RWPE1 (cell line): Measurements from ENCODE around the gene PSME2.

Experiments
- CTCF ChIA-PET: fragments of 350-600 bp; sonication (Branson Sonifier 250); formaldehyde crosslinking; extraction: SDS; loops from one replicate; lab custom pipeline; 2021; lab: Yijun Ruan, JAX
- POLR2A ChIA-PET: fragments of 400-600 bp; formaldehyde crosslinking; extraction: SDS; loops from one replicate; lab custom pipeline; 2020; ENCODE audit warnings: antibody characterized with exemption; ENCODE audit not compliant: low non-redundant PET; lab: Yijun Ruan, JAX
- DNase-seq: peaks from one replicate; pipeline ENCODE4 v3.0.0; 2012; ENCODE audit warnings: low spot score
- H3K27ac ChIP-seq: fragments of 450-650 bp; 2 replicates; pipeline ENCODE4 v1.5.1; 2017
- TF ChIP-seq, protein P1 (sequence below): fragments of 450-650 bp; conservative IDR thresholded peaks from 2 replicates; pipeline ENCODE4 v1.5.1; 2017; ENCODE audit warnings: low read depth, mild to moderate bottlenecking

PSME2 gene

DNA sequence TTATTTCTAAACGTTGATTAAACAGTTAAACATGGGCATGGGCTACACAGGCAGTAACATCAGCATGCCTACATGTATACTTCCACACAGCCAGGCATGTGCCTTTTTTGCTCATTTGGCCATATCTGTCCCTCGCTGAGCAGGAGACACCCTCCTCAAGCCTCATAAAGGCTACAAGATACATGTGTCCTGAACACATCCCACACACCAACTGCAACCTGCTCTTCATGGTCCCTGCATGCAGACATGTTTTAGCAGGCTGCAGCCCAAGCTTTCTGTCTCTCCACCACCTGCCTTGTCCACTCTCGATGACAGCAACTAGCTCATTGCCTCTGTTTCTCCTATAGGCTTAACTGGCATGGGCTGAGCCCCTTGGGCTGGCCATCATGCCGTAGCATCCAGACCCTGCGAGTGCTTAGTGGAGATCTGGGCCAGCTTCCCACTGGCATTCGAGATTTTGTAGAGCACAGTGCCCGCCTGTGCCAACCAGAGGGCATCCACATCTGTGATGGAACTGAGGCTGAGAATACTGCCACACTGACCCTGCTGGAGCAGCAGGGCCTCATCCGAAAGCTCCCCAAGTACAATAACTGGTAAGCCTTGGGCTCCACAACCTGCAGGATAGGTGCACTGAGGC lies 49.7 kb downstream of the PSME2 start:
- peak overlapping the region; percentile 88 for H3K27ac ChIP-seq
- ChIA-PET CTCF (interaction anchor here (1.4 kb wide), 1 partner anchor 12 kb away, joined by 4 read pairs; no protein-coding TSS in a partner anchor), POLR2A (interaction anchor here (0.7 kb wide), 2 partner anchors 12 to 202 kb away, joined by 3 to 5 read pairs; no protein-coding TSS in a partner anchor)
- DNase-seq = no peak
- TF ChIP-seq, protein P1, sequence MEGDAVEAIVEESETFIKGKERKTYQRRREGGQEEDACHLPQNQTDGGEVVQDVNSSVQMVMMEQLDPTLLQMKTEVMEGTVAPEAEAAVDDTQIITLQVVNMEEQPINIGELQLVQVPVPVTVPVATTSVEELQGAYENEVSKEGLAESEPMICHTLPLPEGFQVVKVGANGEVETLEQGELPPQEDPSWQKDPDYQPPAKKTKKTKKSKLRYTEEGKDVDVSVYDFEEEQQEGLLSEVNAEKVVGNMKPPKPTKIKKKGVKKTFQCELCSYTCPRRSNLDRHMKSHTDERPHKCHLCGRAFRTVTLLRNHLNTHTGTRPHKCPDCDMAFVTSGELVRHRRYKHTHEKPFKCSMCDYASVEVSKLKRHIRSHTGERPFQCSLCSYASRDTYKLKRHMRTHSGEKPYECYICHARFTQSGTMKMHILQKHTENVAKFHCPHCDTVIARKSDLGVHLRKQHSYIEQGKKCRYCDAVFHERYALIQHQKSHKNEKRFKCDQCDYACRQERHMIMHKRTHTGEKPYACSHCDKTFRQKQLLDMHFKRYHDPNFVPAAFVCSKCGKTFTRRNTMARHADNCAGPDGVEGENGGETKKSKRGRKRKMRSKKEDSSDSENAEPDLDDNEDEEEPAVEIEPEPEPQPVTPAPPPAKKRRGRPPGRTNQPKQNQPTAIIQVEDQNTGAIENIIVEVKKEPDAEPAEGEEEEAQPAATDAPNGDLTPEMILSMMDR = no peak

DNA sequence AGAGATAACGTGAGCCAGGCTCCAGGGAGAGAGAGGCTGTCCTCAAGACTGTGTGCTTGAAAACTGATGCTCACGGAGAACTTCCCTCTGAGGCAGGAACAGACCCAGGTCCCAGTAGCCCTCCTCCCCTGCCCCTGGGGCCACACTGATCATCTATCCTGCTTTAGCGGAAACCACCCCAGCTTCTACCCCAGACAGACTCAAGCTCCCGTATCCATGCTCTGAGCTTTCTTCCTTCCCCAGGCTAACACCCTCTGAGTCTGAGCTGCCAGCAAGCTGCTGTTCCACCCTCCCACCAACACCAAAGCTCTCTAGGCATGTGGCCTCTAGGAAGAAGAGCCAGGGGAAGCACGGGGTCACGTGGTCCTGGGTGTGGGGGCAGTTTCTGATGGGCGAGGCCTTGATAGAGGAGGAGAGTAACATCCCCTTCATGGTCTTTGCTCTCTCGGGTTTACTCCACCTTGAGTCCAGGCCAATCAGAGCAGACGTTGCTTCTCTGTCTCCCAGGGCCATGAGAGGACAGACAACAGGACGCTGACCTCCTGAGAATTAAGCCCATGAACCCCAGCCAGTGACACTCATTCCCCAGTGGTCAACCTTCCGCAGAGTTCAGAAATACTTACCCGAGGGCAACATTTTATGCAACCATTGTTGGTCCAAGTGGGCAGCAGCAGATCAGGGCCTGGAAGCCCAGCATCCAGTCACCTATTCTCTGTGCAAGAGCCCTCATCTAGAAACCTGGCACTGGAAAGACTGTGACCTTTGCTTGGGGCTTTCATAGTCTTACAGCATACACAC lies 50.9 kb downstream of the PSME2 start:
- DNase-seq = no peak
- H3K27ac ChIP-seq = peak overlapping the region; percentile 88
- POLR2A ChIA-PET = interaction anchor here (0.6 to 0.7 kb wide), 3 partner anchors 20 to 541 kb away, joined by 3 to 5 read pairs (median 4); no protein-coding TSS in a partner anchor

DNA sequence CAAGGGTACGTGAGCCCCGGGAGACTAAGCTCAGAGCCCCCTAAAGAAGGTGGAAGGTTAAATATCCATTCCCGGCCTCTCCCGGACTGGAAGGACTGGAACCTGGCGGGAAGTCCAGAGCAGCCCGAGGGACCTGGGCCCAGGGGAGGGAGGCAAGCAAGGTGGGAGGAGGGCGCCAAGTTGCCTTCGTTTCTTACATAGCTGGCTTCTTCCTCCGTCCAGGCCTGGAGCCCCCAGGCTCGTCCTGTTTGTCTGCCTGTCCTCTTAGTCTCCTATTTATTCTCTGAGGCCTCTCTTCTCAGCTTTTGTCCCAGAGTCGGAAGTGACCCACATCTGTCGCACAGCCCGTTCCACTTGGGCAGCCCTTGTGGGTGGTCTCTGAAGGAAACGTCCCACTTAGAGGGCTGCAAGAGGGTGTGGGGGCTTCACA lies 51.6 kb downstream of the PSME2 start:
- ChIA-PET CTCF (interaction anchor here (1.3 to 6.1 kb wide), 2 partner anchors 14 to 37 kb away, joined by 5 to 51 read pairs; no protein-coding TSS in a partner anchor), POLR2A (interaction anchor here (0.6 to 1.4 kb wide), 5 partner anchors 14 to 540 kb away, joined by 3 to 5 read pairs (median 4); no protein-coding TSS in a partner anchor)
- TF ChIP-seq, protein P1 = no peak
- no peak for DNase-seq
- H3K27ac ChIP-seq = peak overlapping the region; percentile 88

More for the DNA sequence above, 50.9 kb downstream of the PSME2 start:
- TF ChIP-seq, protein P1 = no peak
- CTCF ChIA-PET = interaction anchor here (1.3 to 6.1 kb wide), 2 partner anchors 13 to 38 kb away, joined by 5 to 51 read pairs; no protein-coding TSS in a partner anchor

DNA sequence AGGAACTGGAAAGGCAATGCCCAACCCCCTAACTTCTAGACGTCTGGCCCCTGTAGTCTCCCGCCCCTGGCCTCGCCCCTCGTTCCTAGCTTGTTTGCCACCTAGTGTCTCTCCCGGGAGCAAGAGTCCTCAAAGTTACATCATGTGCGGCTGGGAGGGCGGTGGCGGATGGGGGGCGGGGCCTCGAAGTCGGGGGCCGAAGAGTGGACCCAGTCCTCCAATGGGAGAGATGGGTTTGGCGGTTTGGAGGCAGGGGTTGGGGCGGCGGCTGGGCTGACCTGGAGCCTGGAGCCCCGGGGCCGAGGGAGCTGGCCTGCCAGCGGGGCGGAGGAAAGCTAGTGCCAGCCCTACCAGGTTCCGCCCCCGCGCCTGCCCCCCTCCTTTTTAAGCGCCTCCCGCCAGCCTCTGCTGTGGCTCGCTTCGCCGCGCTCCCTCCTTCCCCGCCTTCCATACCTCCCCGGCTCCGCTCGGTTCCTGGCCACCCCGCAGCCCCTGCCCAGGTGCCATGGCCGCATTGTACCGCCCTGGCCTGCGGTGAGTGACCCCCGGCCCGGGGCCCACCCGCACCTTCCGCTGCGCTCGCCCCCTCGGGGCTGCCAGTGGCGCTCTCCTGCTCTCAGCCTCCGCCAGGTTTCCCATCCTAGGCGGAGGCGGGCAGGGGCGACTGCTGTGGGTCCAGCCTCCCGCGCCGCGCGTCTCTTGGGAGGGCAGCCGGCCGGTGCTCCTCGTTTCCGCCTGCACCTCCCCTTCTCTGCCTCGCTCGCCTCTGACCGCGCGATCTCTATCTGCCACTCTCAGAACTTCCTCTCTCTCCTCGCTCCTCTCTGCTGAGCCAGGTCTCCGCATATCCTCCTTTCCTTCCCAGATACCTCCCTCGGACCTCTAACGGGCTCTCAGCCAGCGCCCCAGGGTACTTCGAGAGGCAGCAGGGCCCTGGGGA lies 52.2 kb downstream of the PSME2 start, which contains the start of gene PCK2:
Gene PCK2, plus strand, starts transcription at position 411 of the 940 bp plus-strand sequence. Its CDS starts 95 bp downstream, at position 506.
- DNase-seq = peak; percentile 97
- TF ChIP-seq, protein P1 = no peak
- ChIA-PET CTCF (interaction anchor here (0.6 to 6.1 kb wide), 5 partner anchors 15 to 271 kb away, joined by 3 to 51 read pairs (median 4); no protein-coding TSS in a partner anchor), POLR2A (interaction anchor here (0.6 to 1.4 kb wide), 6 partner anchors 15 to 539 kb away, joined by 3 to 5 read pairs (median 4); partner anchors contain the start of genes DCAF11 and EMC9)
- peak within 1 kb of the TSS; percentile 88 for H3K27ac ChIP-seq
